ENCODE measurements around the gene MAPRE3.

DNA sequence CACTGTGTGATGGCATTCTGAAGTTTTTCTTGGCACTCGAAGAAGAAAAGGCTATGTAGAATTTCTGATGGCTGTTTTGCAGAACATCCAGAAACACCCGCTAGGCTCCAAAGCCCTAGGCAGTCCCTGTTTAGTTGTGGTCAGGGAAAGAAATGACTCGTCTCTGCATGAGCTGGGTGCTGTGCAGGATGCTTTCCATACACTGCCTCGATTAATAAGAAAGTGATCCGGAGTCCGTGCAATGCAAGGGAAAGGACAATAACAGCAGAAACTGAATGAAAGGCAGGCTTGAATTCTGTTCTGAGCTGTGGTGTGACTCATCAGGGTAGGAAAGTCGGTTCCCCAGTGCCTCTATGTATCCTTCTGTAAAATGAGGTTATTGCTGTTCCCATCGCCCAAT is 18.7 kb downstream of the MAPRE3 start:
- TF ChIP-seq, protein P1, sequence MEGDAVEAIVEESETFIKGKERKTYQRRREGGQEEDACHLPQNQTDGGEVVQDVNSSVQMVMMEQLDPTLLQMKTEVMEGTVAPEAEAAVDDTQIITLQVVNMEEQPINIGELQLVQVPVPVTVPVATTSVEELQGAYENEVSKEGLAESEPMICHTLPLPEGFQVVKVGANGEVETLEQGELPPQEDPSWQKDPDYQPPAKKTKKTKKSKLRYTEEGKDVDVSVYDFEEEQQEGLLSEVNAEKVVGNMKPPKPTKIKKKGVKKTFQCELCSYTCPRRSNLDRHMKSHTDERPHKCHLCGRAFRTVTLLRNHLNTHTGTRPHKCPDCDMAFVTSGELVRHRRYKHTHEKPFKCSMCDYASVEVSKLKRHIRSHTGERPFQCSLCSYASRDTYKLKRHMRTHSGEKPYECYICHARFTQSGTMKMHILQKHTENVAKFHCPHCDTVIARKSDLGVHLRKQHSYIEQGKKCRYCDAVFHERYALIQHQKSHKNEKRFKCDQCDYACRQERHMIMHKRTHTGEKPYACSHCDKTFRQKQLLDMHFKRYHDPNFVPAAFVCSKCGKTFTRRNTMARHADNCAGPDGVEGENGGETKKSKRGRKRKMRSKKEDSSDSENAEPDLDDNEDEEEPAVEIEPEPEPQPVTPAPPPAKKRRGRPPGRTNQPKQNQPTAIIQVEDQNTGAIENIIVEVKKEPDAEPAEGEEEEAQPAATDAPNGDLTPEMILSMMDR (conservative IDR thresholded peaks at IDR 0.05): no peak
- TF ChIP-seq ZFX (IDR thresholded peaks at IDR 0.05): no peak

All from C4-2B (cell line).